Activated naive CD8-positive, alpha-beta T cell treated with anti-CD3 and anti-CD28 coated beads, Interleukin-2, amount 10 ng/mL, durations not matched to agents 7 days and 5 days (primary cell): ENCODE measurements around the gene RNH1. TPM values are rescaled to one million over a fixed set of nuclear protein-coding genes. Genes with fewer than 3 reads are reported as not detected.
"Not testable (repeated sequence)": the region's sequence is repeated elsewhere in the genome, so short reads cannot be mapped to it uniquely, and the experiment has no call there.

Experiments used
- ATAC-seq: fragments of 150-1000 bp; cut with Tn5 transposase; one replicate; pipeline ENCODE4 v1.10.0; 2021; ENCODE audit warnings: low read depth, moderate library complexity
- POLR2A ChIA-PET: fragments of 350-600 bp; sonication (Branson Sonifier 250); formaldehyde crosslinking; loops from one replicate; lab custom pipeline; 2021; ENCODE audit warnings: antibody characterized with exemption; lab: Charles Lee
- DNase-seq: peaks from one replicate; pipeline ENCODE4 v3.0.0; 2021
- H3K27ac Mint-ChIP-seq: one replicate; pipeline ENCODE4 v1.8.0; 2022; ENCODE audit warnings: mild to moderate bottlenecking, mixed read lengths
- H3K27me3 Mint-ChIP-seq: one replicate; pipeline ENCODE4 v1.8.0; 2022; ENCODE audit warnings: mild to moderate bottlenecking, moderate library complexity, mixed read lengths
- H3K36me3 Mint-ChIP-seq: one replicate; pipeline ENCODE4 v1.8.0; 2021; ENCODE audit warnings: mild to moderate bottlenecking, mixed read lengths
- H3K4me1 Mint-ChIP-seq: one replicate; pipeline ENCODE4 v1.8.0; 2021; ENCODE audit warnings: mixed read lengths
- H3K4me3 Mint-ChIP-seq: one replicate; pipeline ENCODE4 v1.8.0; 2022; ENCODE audit warnings: mild to moderate bottlenecking, moderate library complexity, mixed read lengths
- H3K9me3 Mint-ChIP-seq: one replicate; pipeline ENCODE4 v1.8.0; 2021; ENCODE audit warnings: mixed read lengths
- total RNA-seq, 2 experiments: library from RNA; stranded (reverse); gene quantifications; one replicate each; pipeline ENCODE4 v1.2.3, GENCODE V29; 2021

The RNH1 gene
- total RNA-seq, 2 experiments from 2014 or later, result 88.9 to 93.2 TPM

DNA sequence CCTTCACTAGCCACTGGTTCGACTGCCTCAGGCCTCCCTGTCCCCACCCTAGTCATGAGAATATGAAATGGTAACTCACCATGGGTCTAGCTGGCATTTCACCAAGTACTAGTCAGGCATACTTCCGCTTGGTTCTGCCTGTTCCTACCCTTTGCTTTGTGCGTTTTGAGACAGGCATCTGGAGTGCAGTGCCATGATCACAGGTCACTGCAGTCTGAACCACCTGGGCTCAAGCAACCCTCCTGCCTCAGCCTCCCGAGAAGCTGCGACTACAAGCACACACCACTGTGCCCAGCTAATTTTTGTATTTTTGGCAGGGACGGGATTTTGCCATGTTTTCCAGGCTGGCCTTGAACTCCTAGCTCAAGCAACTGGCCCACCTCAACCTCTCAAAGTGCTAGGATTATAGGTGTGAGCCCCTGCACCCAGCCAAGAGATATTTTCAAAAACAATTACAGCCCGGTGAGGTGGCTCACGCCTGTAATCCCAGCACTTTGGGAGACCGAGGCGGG, 14.2 kb upstream of the RNH1 start:
- POLR2A ChIA-PET, result no interaction called here
- no peak for DNase-seq
- Mint-ChIP-seq H3K27me3 (no peaks in the 10 kb centered on the region), H3K4me3 (no peak overlapping the region), H3K4me1 (peaks cover 4% of the 10 kb centered on the region), H3K9me3 (peaks cover 1% of the 10 kb centered on the region), H3K27ac (no peak overlapping the region), H3K36me3 (peaks cover 5% of the 10 kb centered on the region)
- ATAC-seq, result no peak

DNA sequence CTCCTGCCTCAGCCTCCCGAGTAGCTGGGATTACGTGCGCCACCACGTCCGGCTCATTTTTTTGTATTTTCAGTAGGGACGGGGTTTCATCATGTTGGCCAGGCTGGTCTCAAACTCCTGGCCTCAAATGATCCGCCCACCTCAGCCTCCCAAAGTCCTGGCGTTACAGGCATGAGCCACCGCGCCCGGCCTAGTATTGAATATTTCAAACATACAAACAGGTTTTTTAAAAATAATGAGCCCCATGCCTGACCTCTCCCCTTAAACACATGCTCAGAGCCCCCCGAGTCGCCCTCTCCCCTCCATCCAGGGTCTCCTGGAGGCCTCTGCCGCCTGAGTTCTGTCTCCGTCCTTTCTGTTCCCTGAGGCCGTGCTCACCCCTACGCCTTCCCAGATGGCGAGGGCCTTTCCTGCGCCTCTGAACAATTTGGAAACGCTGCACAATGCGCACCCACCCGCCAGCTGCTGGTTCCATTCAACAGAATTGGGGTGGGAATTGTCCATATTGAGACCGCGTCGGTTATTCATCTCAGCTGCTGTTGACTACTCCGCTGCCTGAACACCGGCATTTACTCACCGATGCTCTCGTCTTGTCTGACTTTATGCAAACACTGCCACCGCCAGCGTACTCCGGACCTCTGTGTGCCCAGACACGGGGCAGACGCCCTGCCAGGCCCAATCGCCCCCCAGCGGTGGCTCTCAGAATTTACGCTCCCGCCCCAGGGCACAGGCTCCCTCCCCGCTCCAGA, 13.6 kb upstream of the RNH1 start:
- no peak for ATAC-seq
- POLR2A ChIA-PET, result interaction anchor here (1.1 kb wide), 1 partner anchor 15 kb away, joined by 3 read pairs; no protein-coding TSS in a partner anchor
- Mint-ChIP-seq H3K4me1 (peaks cover 4% of the 10 kb centered on the region), H3K36me3 (peaks cover 8% of the 10 kb centered on the region), H3K9me3 (peaks cover 1% of the 10 kb centered on the region), H3K4me3 (no peak overlapping the region), H3K27ac (no peak overlapping the region), H3K27me3 (no peaks in the 10 kb centered on the region)
- DNase-seq, result no peak

DNA sequence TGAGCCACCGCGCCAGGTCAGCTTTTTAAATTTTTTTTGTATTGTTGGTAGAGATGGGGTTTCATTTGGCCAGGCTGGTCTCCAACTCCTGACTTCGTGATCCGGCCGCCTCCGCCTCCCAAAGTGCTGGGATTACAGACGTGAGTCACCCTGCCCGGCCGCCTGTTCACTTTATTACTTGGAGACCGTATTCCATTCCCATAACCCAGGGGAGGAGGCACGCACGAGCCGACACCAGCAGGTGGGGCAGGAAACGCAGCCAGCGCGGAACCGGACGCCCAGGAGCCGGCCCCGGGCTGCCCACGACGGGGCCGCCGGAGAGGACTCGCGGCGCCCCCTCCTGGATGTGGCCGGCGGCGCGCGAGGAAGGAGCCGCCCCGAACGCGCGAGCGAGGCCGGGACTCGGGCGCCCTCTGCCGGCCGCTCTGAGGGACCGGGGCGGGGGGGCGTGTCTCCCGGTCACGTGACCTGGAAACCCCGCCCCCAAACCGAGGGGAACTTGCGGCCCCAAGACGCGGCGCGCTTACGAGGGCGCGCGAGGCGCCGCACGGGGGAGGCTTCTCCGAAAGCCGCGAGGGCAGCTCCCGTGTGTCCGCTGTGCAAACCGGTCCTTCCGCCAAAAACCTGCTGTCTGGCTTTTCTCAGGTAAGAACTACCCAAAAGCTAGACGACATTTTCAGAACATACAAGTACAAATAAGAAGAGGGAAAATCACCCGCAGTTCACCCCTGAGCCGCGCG, 11.6 kb upstream of the RNH1 start:
- DNase-seq (peak; percentile 96), ATAC-seq (peak; percentile 97)
- Mint-ChIP-seq H3K27ac (peak overlapping the region; percentile 84), H3K4me1 (peaks cover 4% of the 10 kb centered on the region), H3K36me3 (peaks cover 14% of the 10 kb centered on the region), H3K9me3 (peaks cover 1% of the 10 kb centered on the region), H3K4me3 (peak overlapping the region; percentile 86), H3K27me3 (no peaks in the 10 kb centered on the region)
- POLR2A ChIA-PET, result interaction anchor here (0.7 to 1.2 kb wide), 3 partner anchors 9 to 68 kb away, joined by 3 to 5 read pairs (median 3); partner anchors contain the start of gene HRAS

DNA sequence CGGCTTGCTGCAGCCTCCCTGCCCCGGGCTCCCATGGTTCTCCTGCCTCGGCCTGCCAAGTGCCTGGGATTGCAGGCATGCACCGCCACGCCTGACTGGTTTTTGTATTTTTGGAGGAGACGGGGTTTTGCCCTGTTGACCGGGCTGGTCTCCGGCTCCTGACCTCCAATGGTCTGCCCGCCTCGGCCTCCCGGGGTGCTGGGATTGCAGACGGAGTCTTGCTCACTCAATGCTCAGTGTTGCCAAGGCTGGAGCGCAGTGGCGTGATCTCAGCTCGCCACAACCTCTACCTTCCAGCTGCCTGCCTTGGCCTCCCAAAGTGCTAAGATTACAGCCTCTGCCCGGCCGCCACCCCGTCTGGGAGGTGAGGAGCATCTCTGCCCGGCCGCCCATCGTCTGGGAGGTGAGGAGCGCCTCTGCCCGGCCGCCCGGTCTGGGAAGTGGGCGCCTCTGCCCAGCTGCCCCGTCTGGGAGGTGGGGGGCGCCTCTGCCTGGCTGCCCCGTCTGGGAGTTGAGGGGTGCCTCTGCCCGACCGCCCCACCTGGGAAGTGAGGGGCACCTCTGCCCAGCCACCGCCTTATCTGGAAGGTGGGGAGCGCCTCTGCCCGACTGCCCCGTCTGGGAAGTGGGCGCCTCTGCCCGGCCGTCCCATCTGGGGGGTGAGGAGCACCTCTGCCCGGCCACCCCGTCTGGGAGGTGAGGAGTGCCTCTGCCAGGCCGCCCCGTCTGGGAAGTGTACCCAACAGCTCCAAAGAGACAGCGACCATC, 10.1 kb upstream of the RNH1 start:
- POLR2A ChIA-PET, H3K9me3 Mint-ChIP-seq, H3K4me1 Mint-ChIP-seq, DNase-seq, H3K27me3 Mint-ChIP-seq, H3K4me3 Mint-ChIP-seq, ATAC-seq, H3K27ac Mint-ChIP-seq: not testable (repeated sequence)
- peaks cover 14% of the 10 kb centered on the region for H3K36me3 Mint-ChIP-seq

DNA sequence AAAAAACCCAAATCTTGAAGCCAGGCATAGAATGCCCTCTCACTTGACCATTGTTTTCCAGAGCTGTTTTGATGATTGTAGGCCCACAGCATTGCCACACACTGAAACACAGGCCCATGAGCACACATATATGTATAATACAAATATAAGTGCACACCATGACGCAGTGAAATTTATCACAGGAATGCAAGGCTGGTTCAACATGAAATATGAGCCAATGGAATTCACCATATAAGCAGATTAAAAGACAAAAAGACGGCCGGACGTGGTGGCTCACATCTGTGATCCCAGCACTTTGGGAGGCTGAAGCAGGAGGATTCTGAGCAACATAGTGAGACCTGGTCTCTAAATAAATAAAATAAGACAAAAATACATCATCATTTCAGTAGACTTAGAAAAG, 9.4 kb upstream of the RNH1 start:
- no peak for ATAC-seq
- H3K4me3 Mint-ChIP-seq, result no peak overlapping the region
- POLR2A ChIA-PET, result no interaction called here
- H3K27ac Mint-ChIP-seq, result no peak overlapping the region
- no peak for DNase-seq
- H3K4me1 Mint-ChIP-seq, result peaks cover 4% of the 10 kb centered on the region
- peaks cover 1% of the 10 kb centered on the region for H3K9me3 Mint-ChIP-seq
- peaks cover 16% of the 10 kb centered on the region for H3K36me3 Mint-ChIP-seq
- no peaks in the 10 kb centered on the region for H3K27me3 Mint-ChIP-seq

DNA sequence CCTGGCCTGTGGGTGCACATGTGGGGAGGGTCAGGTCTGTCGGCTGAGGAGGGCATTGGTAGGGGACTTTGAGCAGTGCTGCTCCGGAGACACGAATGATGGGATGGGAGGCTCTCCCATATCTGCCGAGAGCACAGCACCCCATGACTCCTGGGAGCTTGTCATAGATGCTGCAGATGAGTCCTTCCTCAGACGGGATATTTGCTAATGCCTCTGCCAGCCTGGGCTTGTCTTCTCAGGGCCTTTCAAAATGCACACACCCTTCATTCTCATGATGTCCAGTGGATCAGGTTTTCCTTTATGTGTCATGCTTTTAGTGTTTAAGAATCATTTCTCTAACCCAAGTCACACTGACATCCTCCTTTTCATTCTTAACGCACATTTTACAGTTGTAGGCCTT, 8.1 kb upstream of the RNH1 start:
- peaks cover 4% of the 10 kb centered on the region for H3K4me1 Mint-ChIP-seq
- DNase-seq (no peak), ATAC-seq (no peak)
- peaks cover 16% of the 10 kb centered on the region for H3K36me3 Mint-ChIP-seq
- no peak overlapping the region for H3K4me3 Mint-ChIP-seq
- H3K27ac Mint-ChIP-seq, result no peak overlapping the region
- no peaks in the 10 kb centered on the region for H3K27me3 Mint-ChIP-seq
- peaks cover 1% of the 10 kb centered on the region for H3K9me3 Mint-ChIP-seq
- POLR2A ChIA-PET, result no interaction called here

DNA sequence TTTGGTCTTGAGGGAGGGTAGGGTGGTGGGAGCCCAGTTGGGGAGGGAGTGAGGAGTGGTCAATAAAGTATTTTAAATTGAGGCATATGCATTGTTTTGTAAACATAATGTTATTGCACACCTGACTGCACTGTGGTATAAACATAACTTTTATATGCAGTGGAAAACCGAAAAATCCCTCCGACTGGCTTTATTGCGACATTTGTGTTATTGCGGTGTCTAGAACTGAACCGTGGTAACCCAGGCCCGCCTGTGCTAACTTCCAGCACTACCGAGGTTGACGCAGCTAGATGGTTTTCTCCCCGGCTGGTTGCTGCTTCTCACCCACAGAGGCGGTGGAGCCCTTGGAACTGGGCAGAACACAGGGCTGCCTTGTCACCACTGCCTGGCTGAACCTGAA, 7.6 kb upstream of the RNH1 start:
- peaks cover 1% of the 10 kb centered on the region for H3K9me3 Mint-ChIP-seq
- peaks cover 19% of the 10 kb centered on the region for H3K36me3 Mint-ChIP-seq
- no peak overlapping the region for H3K27ac Mint-ChIP-seq
- POLR2A ChIA-PET, result interaction anchor here (1.8 kb wide), 1 partner anchor 66 kb away, joined by 6 read pairs; no protein-coding TSS in a partner anchor
- ATAC-seq (no peak), DNase-seq (no peak)
- H3K4me3 Mint-ChIP-seq, result no peak overlapping the region
- H3K4me1 Mint-ChIP-seq, result peaks cover 4% of the 10 kb centered on the region
- H3K27me3 Mint-ChIP-seq, result no peaks in the 10 kb centered on the region

DNA sequence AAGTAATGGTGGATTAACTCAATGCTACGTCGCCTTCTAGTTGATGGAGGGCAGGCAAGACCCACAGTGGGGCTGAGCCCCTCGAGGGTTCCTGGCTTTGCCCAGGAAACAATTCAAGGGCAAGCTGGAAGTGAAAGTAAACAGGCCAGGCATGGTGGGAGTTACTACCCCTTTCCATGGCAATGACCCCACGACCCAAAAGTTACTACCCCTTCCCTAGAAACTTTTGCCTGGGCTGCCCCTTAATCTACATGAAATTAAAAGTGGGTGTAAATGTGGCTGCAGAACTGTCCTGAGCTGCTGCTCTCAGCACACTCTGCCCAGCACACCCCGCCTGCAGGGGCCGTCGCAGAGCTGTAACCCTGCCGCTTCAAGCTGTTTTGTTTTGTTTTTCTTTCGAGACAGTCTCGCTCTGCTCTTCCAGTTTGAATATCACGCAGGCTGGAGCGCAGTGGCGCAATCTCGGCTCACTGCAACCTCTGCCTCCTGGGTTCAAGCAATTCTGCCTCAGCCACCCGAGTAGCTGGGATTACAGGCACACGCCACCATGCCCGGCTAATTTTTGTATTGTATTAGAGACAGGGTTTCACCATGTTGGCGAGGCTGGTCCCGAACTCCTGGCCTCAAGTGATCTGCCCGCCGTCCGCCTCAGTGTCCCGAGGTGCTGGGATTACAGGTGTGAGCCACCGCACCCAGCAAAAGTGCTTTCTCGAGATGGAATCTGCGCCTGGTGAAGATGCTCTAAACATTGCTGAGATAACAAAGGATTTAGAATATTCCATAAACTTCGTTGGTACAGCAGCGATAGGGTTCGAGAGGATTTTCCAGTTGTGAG, 5.9 kb upstream of the RNH1 start:
- Mint-ChIP-seq H3K4me3 (no peak overlapping the region), H3K27me3 (no peaks in the 10 kb centered on the region), H3K4me1 (no peaks in the 10 kb centered on the region), H3K36me3 (peaks cover 19% of the 10 kb centered on the region), H3K27ac (no peak overlapping the region), H3K9me3 (peaks cover 1% of the 10 kb centered on the region)
- POLR2A ChIA-PET, result interaction anchor here (1.5 to 1.8 kb wide), 2 partner anchors 23 to 64 kb away, joined by 3 to 6 read pairs; no protein-coding TSS in a partner anchor
- DNase-seq, result no peak
- ATAC-seq, result no peak

DNA sequence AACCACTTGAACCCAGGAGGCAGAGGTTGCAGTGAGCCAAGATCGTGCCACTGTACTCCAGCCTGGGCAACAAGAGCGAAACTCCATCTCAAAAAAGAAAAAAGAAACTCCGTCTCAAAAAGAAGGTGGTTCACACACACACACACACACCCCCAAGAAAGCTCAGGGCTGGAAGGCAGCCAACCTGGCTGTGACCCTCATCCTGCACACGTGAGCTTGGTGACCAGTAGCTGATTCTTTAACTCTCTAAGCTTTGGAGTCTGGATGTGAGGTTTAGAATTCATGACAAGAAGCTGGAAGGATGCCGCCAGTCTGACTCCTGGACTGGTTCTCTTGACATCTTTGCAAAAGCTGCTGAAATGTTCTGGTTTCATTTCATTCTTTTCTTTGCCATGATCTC, 1.9 kb upstream of the RNH1 start:
- Mint-ChIP-seq H3K4me1 (peaks cover 16% of the 10 kb centered on the region), H3K27ac (no peak overlapping the region), H3K27me3 (no peaks in the 10 kb centered on the region), H3K4me3 (peak overlapping the region; percentile 19), H3K36me3 (peaks cover 5% of the 10 kb centered on the region), H3K9me3 (no peaks in the 10 kb centered on the region)
- POLR2A ChIA-PET, result interaction anchor here (0.9 to 1.2 kb wide), 2 partner anchors 10 to 241 kb away, joined by 3 to 4 read pairs; no protein-coding TSS in a partner anchor
- ATAC-seq (no peak), DNase-seq (no peak)

DNA sequence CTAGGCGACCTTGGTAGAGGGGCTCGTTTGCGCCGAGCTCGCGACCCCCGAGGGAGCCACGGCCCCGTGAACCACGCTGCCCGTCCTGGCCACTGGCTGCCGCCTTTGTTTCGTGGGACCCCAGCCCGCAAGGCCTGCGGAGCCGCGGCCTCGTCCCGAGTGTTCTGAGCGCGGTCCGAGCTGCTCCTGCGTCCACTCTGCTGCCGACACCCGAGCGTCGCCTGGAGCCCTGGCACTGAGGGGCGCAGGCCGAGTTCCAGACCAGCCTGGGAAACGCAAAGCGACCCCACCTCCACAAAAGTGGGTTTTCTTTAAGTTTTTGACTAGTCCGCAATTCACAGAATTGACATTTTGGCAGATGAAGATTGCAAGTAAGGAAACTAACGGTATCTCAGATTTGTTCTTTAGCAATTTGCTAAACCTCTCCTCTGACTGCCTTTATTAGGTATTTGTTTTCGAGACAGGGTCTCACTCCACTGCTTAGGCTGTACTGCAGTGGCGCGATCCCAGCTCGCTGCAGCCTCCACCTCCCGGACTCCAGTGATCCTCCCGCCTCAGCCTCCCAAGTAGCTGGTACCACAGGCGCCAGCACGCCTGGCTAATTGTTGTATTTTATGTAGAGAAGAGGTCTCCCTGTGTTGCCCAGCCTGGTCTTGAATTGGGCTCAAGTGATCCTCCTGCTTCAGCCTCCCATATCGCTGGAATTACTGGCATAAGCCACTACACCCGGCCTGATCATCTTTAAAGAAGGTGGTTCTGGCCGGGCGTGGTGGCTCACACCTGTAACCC, 879 bp upstream of the RNH1 start:
- H3K27me3 Mint-ChIP-seq, result no peaks in the 10 kb centered on the region
- peak overlapping the region; percentile 90 for H3K4me3 Mint-ChIP-seq
- DNase-seq, result no peak
- POLR2A ChIA-PET, result interaction anchor here (1.2 to 1.6 kb wide), 2 partner anchors 58 to 240 kb away, joined by 4 to 13 read pairs; partner anchors contain the start of gene PTDSS2
- H3K27ac Mint-ChIP-seq, result peak overlapping the region; percentile 73
- H3K36me3 Mint-ChIP-seq, result peaks cover 5% of the 10 kb centered on the region
- no peak for ATAC-seq
- H3K9me3 Mint-ChIP-seq, result no peaks in the 10 kb centered on the region
- H3K4me1 Mint-ChIP-seq, result peaks cover 18% of the 10 kb centered on the region

DNA sequence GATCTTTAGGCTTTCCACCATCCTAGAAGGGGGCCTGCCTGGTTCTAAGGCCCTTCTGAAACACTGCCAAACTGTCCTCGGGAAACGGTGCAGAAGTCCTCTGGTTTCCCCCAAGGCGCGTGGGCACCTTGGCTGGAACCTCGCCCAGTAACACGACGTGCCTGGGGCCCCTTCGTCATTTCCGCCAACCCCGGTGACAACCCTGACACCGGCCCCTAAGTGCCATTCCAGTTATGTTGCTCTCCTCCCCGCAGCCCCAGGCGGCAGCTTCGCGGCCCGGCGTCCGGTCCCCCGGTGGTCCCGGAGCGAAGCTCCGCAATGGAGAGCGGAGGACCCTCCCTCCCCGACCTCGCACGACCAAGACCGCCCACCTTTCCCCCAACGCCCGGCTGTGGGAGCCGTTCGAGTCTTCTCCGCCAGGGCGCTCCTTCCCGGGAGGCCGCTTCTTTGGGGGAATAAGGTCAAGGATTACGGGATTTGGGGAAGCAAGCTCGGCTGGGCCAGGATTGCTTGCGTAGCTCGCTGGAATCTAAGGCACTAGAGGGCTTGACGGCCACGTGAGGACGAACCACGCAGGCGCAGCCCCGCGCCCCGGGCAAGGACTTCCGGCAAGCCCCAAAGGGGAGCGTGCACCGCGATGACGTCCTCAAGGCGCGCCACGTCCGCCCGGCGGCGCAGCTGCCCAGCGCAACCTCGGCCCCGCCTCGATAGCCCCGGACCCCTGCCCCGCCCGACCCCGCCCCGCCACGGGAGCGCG, 626 bp downstream of the RNH1 start:
- Mint-ChIP-seq H3K36me3 (peaks cover 3% of the 10 kb centered on the region), H3K27ac (peak overlapping the region; percentile 99), H3K27me3 (no peaks in the 10 kb centered on the region)

More for the DNA sequence above, 626 bp downstream of the RNH1 start:
- peak; percentile 98 for DNase-seq
- H3K4me1 Mint-ChIP-seq, result peaks cover 18% of the 10 kb centered on the region
- POLR2A ChIA-PET, result interaction anchor here (0.7 to 1.7 kb wide), 15 partner anchors 28 to 303 kb away, joined by 3 to 13 read pairs (median 6); partner anchors contain the start of genes BET1L, PHRF1, PTDSS2 and RIC8A
- no peaks in the 10 kb centered on the region for H3K9me3 Mint-ChIP-seq
- ATAC-seq, result peak; percentile 83
- peak overlapping the region; percentile 90 for H3K4me3 Mint-ChIP-seq
